ENCODE measurements around the gene CARMIL3.

The CARMIL3 gene

GRCh38 chr14:24098927-24099813 is 47.4 kb downstream of the CARMIL3 start:
- no peaks in the 10 kb centered on the region for H3K9me3 ChIP-seq (ENCODE audit: insufficient read depth, low read length)
- no peak overlapping the region for H2AFZ ChIP-seq (ENCODE audit: low read depth, low read length)
- H3K4me3 ChIP-seq (ENCODE audit: low read length): no peak overlapping the region
- H3K9ac ChIP-seq (ENCODE audit: low read length): no peak overlapping the region
- peaks cover 58% of the 10 kb centered on the region for H3K36me3 ChIP-seq (replicated peaks; ENCODE audit: low read depth, low read length)
- peaks cover 8% of the 10 kb centered on the region for H3K4me1 ChIP-seq (ENCODE audit: low read length)
- H3K79me2 ChIP-seq (ENCODE audit: low read length): peaks cover 17% of the 10 kb centered on the region
- no peaks in the 10 kb centered on the region for H4K20me1 ChIP-seq (ENCODE audit: insufficient read depth, low read length)
- TF ChIP-seq EZH2phosphoT487 (IDR thresholded peaks at IDR 0.05; ENCODE audit: low read depth) (no peak), CTCF (IDR thresholded peaks at IDR 0.05; ENCODE audit: low read depth, low read length) (no peak)
- no peak overlapping the region for H3K4me2 ChIP-seq (ENCODE audit: low read length)
- no peaks in the 10 kb centered on the region for H3K27me3 ChIP-seq (ENCODE audit: low read depth, low read length)
- no peak overlapping the region for H3K27ac ChIP-seq (ENCODE audit: low read length)

GRCh38 chr14:24100197-24100981 is 48.6 kb downstream of the CARMIL3 start:
- Histone ChIP-seq H3K9ac (ENCODE audit: low read length) (no peak overlapping the region), H3K36me3 (replicated peaks; ENCODE audit: low read depth, low read length) (peaks cover 62% of the 10 kb centered on the region), H3K27ac (ENCODE audit: low read length) (no peak overlapping the region)

GRCh38 chr14:24100982-24101494 is 49.2 kb downstream of the CARMIL3 start:
- Histone ChIP-seq H3K9me3 (ENCODE audit: insufficient read depth, low read length) (no peaks in the 10 kb centered on the region), H3K4me2 (ENCODE audit: low read length) (no peak overlapping the region), H4K20me1 (ENCODE audit: insufficient read depth, low read length) (no peaks in the 10 kb centered on the region), H3K9ac (ENCODE audit: low read length) (no peak overlapping the region), H3K79me2 (ENCODE audit: low read length) (no peaks in the 10 kb centered on the region), H3K36me3 (replicated peaks; ENCODE audit: low read depth, low read length) (peaks cover 62% of the 10 kb centered on the region), H3K4me3 (ENCODE audit: low read length) (no peak overlapping the region), H3K27me3 (ENCODE audit: low read depth, low read length) (no peaks in the 10 kb centered on the region), H2AFZ (ENCODE audit: low read depth, low read length) (no peak overlapping the region), H3K27ac (ENCODE audit: low read length) (no peak overlapping the region), H3K4me1 (ENCODE audit: low read length) (no peaks in the 10 kb centered on the region)
- no peak for TF ChIP-seq EZH2phosphoT487 (IDR thresholded peaks at IDR 0.05; ENCODE audit: low read depth)
- no peak for TF ChIP-seq CTCF (IDR thresholded peaks at IDR 0.05; ENCODE audit: low read depth, low read length)

More at GRCh38 chr14:24100197-24100981, 48.6 kb downstream of the CARMIL3 start:
- Histone ChIP-seq H2AFZ (ENCODE audit: low read depth, low read length) (no peak overlapping the region), H3K4me2 (ENCODE audit: low read length) (no peak overlapping the region), H3K79me2 (ENCODE audit: low read length) (peaks cover 5% of the 10 kb centered on the region), H3K4me1 (ENCODE audit: low read length) (peaks cover 5% of the 10 kb centered on the region), H3K27me3 (ENCODE audit: low read depth, low read length) (no peaks in the 10 kb centered on the region), H3K4me3 (ENCODE audit: low read length) (no peak overlapping the region), H4K20me1 (ENCODE audit: insufficient read depth, low read length) (no peaks in the 10 kb centered on the region), H3K9me3 (ENCODE audit: insufficient read depth, low read length) (no peaks in the 10 kb centered on the region)
- TF ChIP-seq EZH2phosphoT487 (IDR thresholded peaks at IDR 0.05; ENCODE audit: low read depth): no peak
- TF ChIP-seq CTCF (IDR thresholded peaks at IDR 0.05; ENCODE audit: low read depth, low read length): no peak
